Parathyroid adenoma (tissue), 2 donors: ENCODE results near the gene BACH1.

Experiments
- H2AFZ ChIP-seq: fragments of 300-600 bp; sonication (generic); one replicate; pipeline ENCODE4 v1.7.0; 2017; ENCODE audit warnings: antibody characterized with exemption, mild to moderate bottlenecking
- H3K27ac ChIP-seq: fragments of 300-600 bp; sonication (generic); one replicate; pipeline ENCODE4 v1.7.0; 2017
- H3K27me3 ChIP-seq: fragments of 300-600 bp; sonication (generic); one replicate; pipeline ENCODE4 v1.7.0; 2017; ENCODE audit warnings: low read length; ENCODE audit not compliant: control insufficient read depth, insufficient read depth
- H3K36me3 ChIP-seq: fragments of 300-600 bp; sonication (generic); one replicate; pipeline ENCODE4 v1.7.0; 2017; ENCODE audit warnings: low read length; ENCODE audit not compliant: control insufficient read depth, insufficient read depth
- H3K4me1 ChIP-seq: fragments of 300-600 bp; sonication (generic); one replicate; pipeline ENCODE4 v1.7.0; 2017; ENCODE audit warnings: control low read depth
- H3K4me2 ChIP-seq: fragments of 300-600 bp; sonication (generic); one replicate; pipeline ENCODE4 v1.7.0; 2017; ENCODE audit warnings: low read length
- H3K4me3 ChIP-seq: fragments of 300-600 bp; sonication (generic); one replicate; pipeline ENCODE4 v1.7.0; 2017; ENCODE audit warnings: low read depth, low read length
- H3K79me2 ChIP-seq: fragments of 300-600 bp; sonication (generic); one replicate; pipeline ENCODE4 v1.7.0; 2017; ENCODE audit warnings: control low read depth
- H3K9ac ChIP-seq: fragments of 300-600 bp; sonication (generic); one replicate; pipeline ENCODE4 v1.7.0; 2017; ENCODE audit warnings: mild to moderate bottlenecking
- H3K9me3 ChIP-seq: fragments of 300-600 bp; sonication (generic); one replicate; pipeline ENCODE4 v1.7.0; 2017; ENCODE audit warnings: low read length; ENCODE audit not compliant: control insufficient read depth
- TF ChIP-seq, protein P1 (sequence below): fragments of 300-600 bp; sonication (generic); IDR thresholded peaks from one replicate; pipeline ENCODE4 v1.7.0; 2017; ENCODE audit warnings: antibody characterized with exemption, mild to moderate bottlenecking
- donor health status: primary hyperparathyroidism.

The BACH1 gene

DNA sequence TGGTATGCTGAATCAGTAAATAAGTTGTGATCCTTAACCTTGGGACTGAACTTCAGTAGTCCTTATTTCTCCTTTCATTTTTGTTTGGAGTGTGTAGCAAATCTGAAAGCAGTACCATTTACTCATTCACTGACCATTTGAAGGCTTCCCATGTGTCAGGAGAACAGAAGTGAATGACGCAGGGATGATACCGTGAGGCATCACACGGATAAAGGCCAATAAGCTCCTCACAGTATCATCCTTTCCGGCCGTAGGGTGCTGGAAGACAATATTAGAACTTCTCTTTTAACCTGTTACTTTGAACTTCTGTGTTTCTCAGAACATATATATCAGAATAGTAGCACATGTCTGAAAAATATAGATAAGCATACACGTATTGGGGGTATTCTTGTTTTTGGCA lies 21.3 kb downstream of the BACH1 start:
- H3K9ac ChIP-seq: no peak overlapping the region
- no peak overlapping the region for H3K27ac ChIP-seq
- TF ChIP-seq, protein P1, sequence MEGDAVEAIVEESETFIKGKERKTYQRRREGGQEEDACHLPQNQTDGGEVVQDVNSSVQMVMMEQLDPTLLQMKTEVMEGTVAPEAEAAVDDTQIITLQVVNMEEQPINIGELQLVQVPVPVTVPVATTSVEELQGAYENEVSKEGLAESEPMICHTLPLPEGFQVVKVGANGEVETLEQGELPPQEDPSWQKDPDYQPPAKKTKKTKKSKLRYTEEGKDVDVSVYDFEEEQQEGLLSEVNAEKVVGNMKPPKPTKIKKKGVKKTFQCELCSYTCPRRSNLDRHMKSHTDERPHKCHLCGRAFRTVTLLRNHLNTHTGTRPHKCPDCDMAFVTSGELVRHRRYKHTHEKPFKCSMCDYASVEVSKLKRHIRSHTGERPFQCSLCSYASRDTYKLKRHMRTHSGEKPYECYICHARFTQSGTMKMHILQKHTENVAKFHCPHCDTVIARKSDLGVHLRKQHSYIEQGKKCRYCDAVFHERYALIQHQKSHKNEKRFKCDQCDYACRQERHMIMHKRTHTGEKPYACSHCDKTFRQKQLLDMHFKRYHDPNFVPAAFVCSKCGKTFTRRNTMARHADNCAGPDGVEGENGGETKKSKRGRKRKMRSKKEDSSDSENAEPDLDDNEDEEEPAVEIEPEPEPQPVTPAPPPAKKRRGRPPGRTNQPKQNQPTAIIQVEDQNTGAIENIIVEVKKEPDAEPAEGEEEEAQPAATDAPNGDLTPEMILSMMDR: no peak
- no peaks in the 10 kb centered on the region for H3K9me3 ChIP-seq
- H3K79me2 ChIP-seq: peaks cover 18% of the 10 kb centered on the region
- H2AFZ ChIP-seq: no peak overlapping the region
- no peak overlapping the region for H3K4me2 ChIP-seq
- H3K4me1 ChIP-seq: no peaks in the 10 kb centered on the region
- H3K36me3 ChIP-seq: no peaks in the 10 kb centered on the region
- H3K4me3 ChIP-seq: no peak overlapping the region
- H3K27me3 ChIP-seq: no peaks in the 10 kb centered on the region

DNA sequence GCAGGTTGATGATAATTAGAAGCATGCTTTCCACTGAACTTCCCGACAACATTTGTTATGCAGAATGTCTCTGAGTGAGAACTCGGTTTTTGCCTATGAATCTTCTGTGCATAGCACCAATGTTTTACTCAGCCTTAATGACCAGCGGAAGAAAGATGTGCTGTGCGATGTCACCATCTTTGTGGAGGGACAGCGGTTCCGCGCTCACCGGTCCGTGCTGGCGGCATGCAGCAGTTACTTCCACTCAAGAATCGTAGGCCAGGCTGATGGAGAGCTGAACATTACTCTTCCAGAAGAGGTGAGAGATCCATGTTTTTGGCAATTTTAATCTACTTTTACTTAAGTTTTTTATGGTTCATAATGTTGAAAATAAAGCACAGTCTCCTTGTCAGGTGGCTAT lies 22.5 kb downstream of the BACH1 start:
- H3K4me3 ChIP-seq: no peak overlapping the region
- H3K79me2 ChIP-seq: peaks cover 18% of the 10 kb centered on the region
- H3K4me1 ChIP-seq: no peaks in the 10 kb centered on the region
- no peaks in the 10 kb centered on the region for H3K9me3 ChIP-seq
- TF ChIP-seq, protein P1: no peak
- no peak overlapping the region for H3K27ac ChIP-seq
- no peaks in the 10 kb centered on the region for H3K36me3 ChIP-seq
- no peak overlapping the region for H3K9ac ChIP-seq
- no peaks in the 10 kb centered on the region for H3K27me3 ChIP-seq
- H2AFZ ChIP-seq: no peak overlapping the region
- H3K4me2 ChIP-seq: no peak overlapping the region

DNA sequence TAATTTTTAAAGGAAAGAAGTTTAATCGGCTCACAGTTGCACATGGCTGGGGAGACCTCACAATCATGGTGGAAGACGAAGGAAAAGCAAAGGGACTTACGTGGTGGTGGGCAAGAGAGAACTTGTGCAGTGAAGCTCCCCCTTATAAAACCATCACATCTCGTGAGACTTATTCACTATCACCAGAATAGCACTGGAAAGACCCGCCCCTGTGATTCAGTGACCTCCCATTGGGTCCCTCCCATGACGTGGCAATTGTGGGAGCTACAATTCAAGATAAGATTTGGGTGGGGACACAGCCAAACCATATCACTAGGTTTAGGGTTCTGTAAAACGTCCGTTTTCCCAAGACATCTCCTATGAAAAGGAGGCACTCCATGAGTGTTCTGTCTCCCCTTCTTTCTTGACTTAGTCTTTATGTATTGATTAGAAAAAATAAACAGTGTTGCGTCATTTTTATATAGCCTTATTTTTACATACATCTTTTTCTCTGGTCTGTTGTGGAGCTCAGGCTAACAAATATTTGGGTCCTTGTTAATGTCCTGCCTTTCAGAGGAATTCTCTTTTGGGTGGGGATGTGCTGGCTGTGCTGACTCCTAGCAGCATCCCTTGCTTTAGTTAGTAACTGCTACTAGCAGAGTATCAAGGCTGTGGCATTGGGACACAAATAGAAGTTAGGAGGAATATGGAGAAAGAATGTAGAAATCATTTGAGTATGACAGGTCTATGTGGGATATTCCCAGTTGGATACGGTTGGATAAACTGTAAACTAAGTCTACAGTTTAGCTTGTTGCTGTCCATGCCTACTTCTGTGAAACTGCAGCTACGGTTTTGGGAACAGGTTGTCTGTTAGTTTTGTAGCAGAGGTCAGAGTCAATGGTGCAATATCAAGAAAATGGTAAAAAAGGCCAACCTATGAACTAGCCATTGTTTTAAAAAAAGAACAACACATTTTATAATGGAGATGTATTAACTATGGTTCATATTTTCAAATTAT lies 23.5 kb downstream of the BACH1 start:
- Histone ChIP-seq H3K27ac (no peak overlapping the region), H2AFZ (no peak overlapping the region), H3K4me2 (no peak overlapping the region), H3K27me3 (no peaks in the 10 kb centered on the region), H3K4me1 (no peaks in the 10 kb centered on the region), H3K9me3 (no peaks in the 10 kb centered on the region), H3K9ac (no peak overlapping the region), H3K36me3 (no peaks in the 10 kb centered on the region), H3K79me2 (peaks cover 17% of the 10 kb centered on the region), H3K4me3 (no peak overlapping the region)
- TF ChIP-seq, protein P1: no peak

DNA sequence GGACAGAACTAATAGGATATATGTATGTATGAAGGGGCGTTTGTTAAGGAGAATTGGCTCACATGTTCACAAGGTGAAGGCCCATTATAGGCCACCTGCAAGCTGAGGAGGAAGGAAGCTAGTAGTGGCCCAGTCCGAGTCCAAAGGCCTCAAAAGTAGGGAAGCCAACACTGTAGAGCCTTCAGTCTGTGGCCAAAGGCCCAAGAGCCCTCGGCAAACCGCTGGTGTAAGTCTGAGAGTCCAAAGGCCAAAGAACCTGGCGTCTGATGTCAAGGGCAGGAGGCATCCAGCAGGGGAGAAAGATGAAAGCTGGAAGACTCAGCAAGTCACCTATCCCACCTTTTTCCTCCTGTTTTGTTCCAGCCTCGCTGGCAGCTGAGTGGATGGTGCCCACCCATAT lies 24.5 kb downstream of the BACH1 start:
- no peaks in the 10 kb centered on the region for H3K27me3 ChIP-seq
- H3K4me2 ChIP-seq: no peak overlapping the region
- H3K27ac ChIP-seq: no peak overlapping the region
- no peaks in the 10 kb centered on the region for H3K36me3 ChIP-seq
- H3K9me3 ChIP-seq: no peaks in the 10 kb centered on the region
- peaks cover 10% of the 10 kb centered on the region for H3K79me2 ChIP-seq
- no peak overlapping the region for H3K9ac ChIP-seq
- TF ChIP-seq, protein P1: no peak
- no peak overlapping the region for H3K4me3 ChIP-seq
- no peak overlapping the region for H2AFZ ChIP-seq
- no peaks in the 10 kb centered on the region for H3K4me1 ChIP-seq
